Small intestine (tissue), 7 donors: ENCODE measurements around the gene MAP1A. TPM values are rescaled to one million over a fixed set of nuclear protein-coding genes. Genes with fewer than 3 reads are reported as not detected.

Source experiments
- DNase-seq, 2 donors: peaks; one replicate each; pipeline versions ENCODE4 v3.0.0 to v3.0.0-alpha.2; 2013
- FAIRE-seq: peaks from 2 replicates; lab custom pipeline; 2012; peaks lifted over from hg19 to GRCh38; lab: Jason Lieb, UNC
- H3K27ac ChIP-seq, 3 donors: one replicate each; pipeline ENCODE4 v1.5.1; 2013; ENCODE audit warnings: low read length in 2 of 3, mild to moderate bottlenecking in 2 of 3, control low read depth in 1 of 3, inconsistent platforms in 1 of 3, low read depth in 1 of 3, moderate library complexity in 1 of 3
- H3K27me3 ChIP-seq, 3 donors: one replicate each; pipeline ENCODE4 v1.6.1; 2013; ENCODE audit warnings: low read length in 3 of 3, inconsistent platforms in 1 of 3; ENCODE audit not compliant: control insufficient read depth in 3 of 3, insufficient read depth in 3 of 3
- H3K36me3 ChIP-seq, 3 donors: one replicate each; pipeline ENCODE4 v1.6.1; 2013; ENCODE audit warnings: low read length in 3 of 3, inconsistent platforms in 1 of 3, low read depth in 1 of 3, mild to moderate bottlenecking in 1 of 3, moderate library complexity in 1 of 3; ENCODE audit not compliant: control insufficient read depth in 3 of 3, insufficient read depth in 2 of 3
- H3K4me1 ChIP-seq, 3 donors: one replicate each; pipeline ENCODE4 v1.6.1; 2013; ENCODE audit warnings: low read length in 2 of 3, inconsistent platforms in 1 of 3, low read depth in 1 of 3, mild to moderate bottlenecking in 1 of 3, moderate library complexity in 1 of 3; ENCODE audit not compliant: control insufficient read depth in 3 of 3, insufficient read depth in 2 of 3
- H3K4me3 ChIP-seq, 3 donors: one replicate each; pipeline ENCODE4 v1.5.1; 2013; ENCODE audit warnings: low read length in 3 of 3, control low read depth in 1 of 3, inconsistent platforms in 1 of 3, low read depth in 1 of 3, mild to moderate bottlenecking in 1 of 3, moderate library complexity in 1 of 3
- H3K9me3 ChIP-seq, 2 donors: one replicate each; pipeline ENCODE4 v1.6.1; 2013; ENCODE audit warnings: low read depth in 1 of 2, low read length in 1 of 2; ENCODE audit not compliant: control insufficient read depth in 2 of 2, insufficient read depth in 1 of 2
- WGBS, 3 donors: extraction: QIAGEN DNeasy Blood & Tissue Kit; methylation state at CpG; one replicate each; pipeline ENCODE4 v1.1.7; 2013; 5-methylcytosine and 5-hydroxymethylcytosine counted together
- polyA plus RNA-seq, 4 donors: library from polyadenylated mRNA; stranded (reverse) in 3 of 4; unstranded in 1 of 4; fragments of 200-250 nt in 3 of 4; fragments of 120-200 nt in 1 of 4; gene quantifications; one replicate each; pipeline versions ENCODE4 v1.2.1 to v1.2.3, GENCODE V29; 2013
- donor health status: healthy with polysubstance abuse.
- donor health status: control.
- donor health status: control.
- donor health status: Bipolar disorder and iron deficiency.
- donor health status: healthy.

Gene MAP1A
- polyA plus RNA-seq, 4 donors = 0.22 to 4.2 (median 1.1) TPM

- FAIRE-seq = no peak
- no peak for DNase-seq
- peaks cover 0 to 47% (median 0%) of the 10 kb centered on the region in 3 donors for H3K36me3 ChIP-seq
- no peak overlapping the region for H3K4me3 ChIP-seq
- no peaks in the 10 kb centered on the region for H3K27me3 ChIP-seq
- WGBS, 3 donors = 87 to 96% (median 88%) methylated on average over 7 of the region's 7 CpGs
- H3K4me1 ChIP-seq = no peaks in the 10 kb centered on the region
- H3K9me3 ChIP-seq = no peaks in the 10 kb centered on the region
- no peak overlapping the region for H3K27ac ChIP-seq
Measured at GRCh38 chr15:43523646-43524045, 6.2 kb downstream of the MAP1A start.

DNA sequence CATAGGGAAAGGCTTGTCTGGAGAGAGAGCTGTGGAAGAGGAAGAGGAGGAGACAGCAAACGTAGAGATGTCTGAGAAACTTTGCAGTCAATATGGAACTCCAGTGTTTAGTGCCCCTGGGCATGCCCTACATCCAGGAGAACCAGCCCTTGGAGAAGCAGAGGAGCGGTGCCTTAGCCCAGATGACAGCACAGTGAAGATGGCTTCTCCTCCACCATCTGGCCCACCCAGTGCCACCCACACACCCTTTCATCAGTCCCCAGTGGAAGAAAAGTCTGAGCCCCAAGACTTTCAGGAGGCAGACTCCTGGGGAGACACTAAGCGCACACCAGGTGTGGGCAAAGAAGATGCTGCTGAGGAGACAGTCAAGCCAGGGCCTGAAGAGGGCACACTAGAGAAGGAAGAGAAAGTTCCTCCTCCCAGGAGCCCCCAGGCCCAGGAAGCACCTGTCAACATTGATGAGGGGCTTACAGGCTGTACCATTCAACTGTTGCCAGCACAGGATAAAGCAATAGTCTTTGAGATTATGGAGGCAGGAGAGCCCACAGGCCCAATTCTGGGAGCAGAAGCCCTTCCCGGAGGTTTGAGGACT lies 6.9 kb downstream of the MAP1A start:
- Histone ChIP-seq H3K27me3 (no peaks in the 10 kb centered on the region), H3K27ac (no peak overlapping the region), H3K9me3 (no peaks in the 10 kb centered on the region), H3K36me3 (peaks cover 0 to 51% (median 0%) of the 10 kb centered on the region in 3 donors), H3K4me3 (no peak overlapping the region), H3K4me1 (no peaks in the 10 kb centered on the region)
- WGBS, 3 donors = 85 to 86% (median 86%) methylated on average over 4 of the region's 4 CpGs
- DNase-seq = no peak
- FAIRE-seq = no peak

- FAIRE-seq = no peak
- Histone ChIP-seq H3K4me1 (no peaks in the 10 kb centered on the region), H3K9me3 (no peaks in the 10 kb centered on the region), H3K27me3 (no peaks in the 10 kb centered on the region), H3K4me3 (no peak overlapping the region), H3K36me3 (peaks cover 0 to 54% (median 0%) of the 10 kb centered on the region in 3 donors), H3K27ac (no peak overlapping the region)
- WGBS, 3 donors = 70 to 83% (median 77%) methylated on average over 4 of the region's 4 CpGs
- DNase-seq = no peak
Measured at GRCh38 chr15:43525131-43525530, 7.7 kb downstream of the MAP1A start.

DNA sequence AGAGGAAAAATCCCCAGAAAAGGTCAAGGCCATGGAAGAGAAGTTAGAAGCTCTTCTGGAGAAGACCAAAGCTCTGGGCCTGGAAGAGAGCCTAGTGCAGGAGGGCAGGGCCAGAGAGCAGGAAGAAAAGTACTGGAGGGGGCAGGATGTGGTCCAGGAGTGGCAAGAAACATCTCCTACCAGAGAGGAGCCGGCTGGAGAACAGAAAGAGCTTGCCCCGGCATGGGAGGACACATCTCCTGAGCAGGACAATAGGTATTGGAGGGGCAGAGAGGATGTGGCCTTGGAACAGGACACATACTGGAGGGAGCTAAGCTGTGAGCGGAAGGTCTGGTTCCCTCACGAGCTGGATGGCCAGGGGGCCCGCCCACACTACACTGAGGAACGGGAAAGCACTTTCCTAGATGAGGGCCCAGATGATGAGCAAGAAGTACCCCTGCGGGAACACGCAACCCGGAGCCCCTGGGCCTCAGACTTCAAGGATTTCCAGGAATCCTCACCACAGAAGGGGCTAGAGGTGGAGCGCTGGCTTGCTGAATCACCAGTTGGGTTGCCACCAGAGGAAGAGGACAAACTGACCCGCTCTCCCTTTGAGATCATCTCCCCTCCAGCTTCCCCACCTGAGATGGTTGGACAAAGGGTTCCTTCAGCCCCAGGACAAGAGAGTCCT lies 9.0 kb downstream of the MAP1A start:
- 85 to 86% (median 86%) methylated on average over 11 of the region's 11 CpGs for WGBS, 3 donors
- Histone ChIP-seq H3K4me1 (peaks cover 0 to 3% (median 0%) of the 10 kb centered on the region in 3 donors), H3K27ac (no peak overlapping the region), H3K36me3 (peaks cover 0 to 58% (median 0%) of the 10 kb centered on the region in 3 donors), H3K9me3 (no peaks in the 10 kb centered on the region), H3K4me3 (no peak overlapping the region), H3K27me3 (no peaks in the 10 kb centered on the region)
- no peak for FAIRE-seq
- DNase-seq = no peak

DNA sequence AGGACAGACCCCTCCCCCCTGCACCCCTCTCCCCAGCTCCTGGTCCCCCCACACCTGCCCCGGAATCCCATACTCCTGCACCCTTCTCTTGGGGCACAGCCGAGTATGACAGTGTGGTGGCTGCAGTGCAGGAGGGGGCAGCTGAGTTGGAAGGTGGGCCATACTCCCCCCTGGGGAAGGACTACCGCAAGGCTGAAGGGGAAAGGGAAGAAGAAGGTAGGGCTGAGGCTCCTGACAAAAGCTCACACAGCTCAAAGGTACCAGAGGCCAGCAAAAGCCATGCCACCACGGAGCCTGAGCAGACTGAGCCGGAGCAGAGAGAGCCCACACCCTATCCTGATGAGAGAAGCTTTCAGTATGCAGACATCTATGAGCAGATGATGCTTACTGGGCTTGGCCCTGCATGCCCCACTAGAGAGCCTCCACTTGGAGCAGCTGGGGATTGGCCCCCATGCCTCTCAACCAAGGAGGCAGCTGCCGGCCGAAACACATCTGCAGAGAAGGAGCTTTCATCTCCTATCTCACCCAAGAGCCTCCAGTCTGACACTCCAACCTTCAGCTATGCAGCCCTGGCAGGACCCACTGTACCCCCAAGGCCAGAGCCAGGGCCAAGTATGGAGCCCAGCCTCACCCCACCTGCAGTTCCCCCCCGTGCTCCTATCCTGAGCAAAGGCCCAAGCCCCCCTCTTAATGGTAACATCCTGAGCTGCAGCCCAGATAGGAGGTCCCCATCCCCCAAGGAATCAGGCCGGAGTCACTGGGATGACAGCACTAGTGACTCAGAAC lies 9.8 kb downstream of the MAP1A start:
- Histone ChIP-seq H3K4me3 (no peak overlapping the region), H3K36me3 (peaks cover 0 to 50% (median 0%) of the 10 kb centered on the region in 3 donors), H3K27ac (no peak overlapping the region), H3K27me3 (no peaks in the 10 kb centered on the region), H3K4me1 (peaks cover 0 to 6% (median 0%) of the 10 kb centered on the region in 3 donors), H3K9me3 (no peaks in the 10 kb centered on the region)
- no peak for FAIRE-seq
- no peak for DNase-seq
- 80 to 88% (median 82%) methylated on average over 9 of the region's 9 CpGs for WGBS, 3 donors

- H3K4me1 ChIP-seq = peaks cover 0 to 6% (median 0%) of the 10 kb centered on the region in 3 donors
- no peak overlapping the region for H3K27ac ChIP-seq
- no peaks in the 10 kb centered on the region for H3K27me3 ChIP-seq
- H3K36me3 ChIP-seq = peaks cover 0 to 45% (median 0%) of the 10 kb centered on the region in 3 donors
- H3K9me3 ChIP-seq = no peaks in the 10 kb centered on the region
- 83 to 88% (median 87%) methylated on average over 12 of the region's 12 CpGs for WGBS, 3 donors
- no peak overlapping the region for H3K4me3 ChIP-seq
- FAIRE-seq = no peak
- DNase-seq = no peak
Measured at GRCh38 chr15:43527802-43528541, 10.6 kb downstream of the MAP1A start.

DNA sequence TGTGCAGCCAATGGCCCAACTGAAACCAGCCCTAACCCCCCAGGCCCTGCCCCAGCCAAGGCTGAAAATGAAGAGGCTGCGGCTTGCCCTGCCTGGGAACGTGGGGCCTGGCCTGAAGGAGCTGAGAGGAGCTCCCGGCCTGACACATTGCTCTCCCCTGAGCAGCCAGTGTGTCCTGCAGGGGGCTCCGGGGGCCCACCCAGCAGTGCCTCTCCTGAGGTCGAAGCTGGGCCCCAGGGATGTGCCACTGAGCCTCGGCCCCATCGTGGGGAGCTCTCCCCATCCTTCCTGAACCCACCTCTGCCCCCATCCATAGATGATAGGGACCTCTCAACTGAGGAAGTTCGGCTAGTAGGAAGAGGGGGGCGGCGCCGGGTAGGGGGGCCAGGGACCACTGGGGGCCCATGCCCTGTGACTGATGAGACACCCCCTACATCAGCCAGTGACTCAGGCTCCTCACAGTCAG lies 11.2 kb downstream of the MAP1A start:
- no peaks in the 10 kb centered on the region for H3K9me3 ChIP-seq
- H3K27me3 ChIP-seq = no peaks in the 10 kb centered on the region
- peaks cover 0 to 10% (median 0%) of the 10 kb centered on the region in 3 donors for H3K4me1 ChIP-seq
- no peak overlapping the region for H3K4me3 ChIP-seq
- H3K36me3 ChIP-seq = peaks cover 0 to 39% (median 0%) of the 10 kb centered on the region in 3 donors
- 81 to 88% (median 85%) methylated on average over 11 of the region's 11 CpGs for WGBS, 3 donors
- no peak for FAIRE-seq
- no peak for DNase-seq
- H3K27ac ChIP-seq = no peak overlapping the region

DNA sequence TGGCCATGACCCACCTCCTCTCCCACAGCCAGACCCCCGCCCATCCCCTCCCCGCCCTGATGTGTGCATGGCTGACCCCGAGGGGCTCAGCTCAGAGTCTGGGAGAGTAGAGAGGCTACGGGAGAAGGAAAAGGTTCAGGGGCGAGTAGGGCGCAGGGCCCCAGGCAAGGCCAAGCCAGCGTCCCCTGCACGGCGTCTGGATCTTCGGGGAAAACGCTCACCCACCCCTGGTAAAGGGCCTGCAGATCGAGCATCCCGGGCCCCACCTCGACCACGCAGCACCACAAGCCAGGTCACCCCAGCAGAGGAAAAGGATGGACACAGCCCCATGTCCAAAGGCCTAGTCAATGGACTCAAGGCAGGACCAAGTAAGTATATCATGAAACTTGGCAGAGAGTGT lies 11.7 kb downstream of the MAP1A start:
- no peak for FAIRE-seq
- H3K27me3 ChIP-seq = no peaks in the 10 kb centered on the region
- no peaks in the 10 kb centered on the region for H3K9me3 ChIP-seq
- 87 to 92% (median 92%) methylated on average over 15 of the region's 15 CpGs for WGBS, 3 donors
- H3K4me1 ChIP-seq = peaks cover 0 to 10% (median 0%) of the 10 kb centered on the region in 3 donors
- H3K27ac ChIP-seq = no peak overlapping the region
- DNase-seq = no peak
- no peak overlapping the region for H3K4me3 ChIP-seq
- H3K36me3 ChIP-seq = peaks cover 0 to 40% (median 0%) of the 10 kb centered on the region in 3 donors
